NOMO-1 treated with dmso at 0.1 percent for 144 hours (cell line): Measurements from ENCODE around the gene DYNC1H1.
"Not testable (repeated sequence)": the region's sequence is repeated elsewhere in the genome, so short reads cannot be mapped to it uniquely, and the experiment has no call there.

Experiments
- DNase-seq: peaks from one replicate; lab custom pipeline; 2025; ENCODE audit not compliant: unreplicated experiment; lab: John Stamatoyannopoulos, UW

DYNC1H1 gene

GRCh38 chr14:101963052-101963451 is 1.3 kb upstream of the DYNC1H1 start:
- DNase-seq: no peak

GRCh38 chr14:101963656-101964296 is 597 bp upstream of the DYNC1H1 start:
- no peak for DNase-seq

GRCh38 chr14:101965181-101965544 is 790 bp downstream of the DYNC1H1 start:
- peak; percentile 8 for DNase-seq

- DNase-seq: no peak
These were observed 1.7 kb downstream of the DYNC1H1 start for GRCh38 chr14:101965770-101966722.

GRCh38 chr14:101966742-101967141 is 2.4 kb downstream of the DYNC1H1 start:
- no peak for DNase-seq

- no peak for DNase-seq
These were observed 3.8 kb downstream of the DYNC1H1 start for GRCh38 chr14:101968186-101968585.

GRCh38 chr14:101969481-101969880 is 5.1 kb downstream of the DYNC1H1 start:
- no peak for DNase-seq

GRCh38 chr14:101970830-101971400 is 6.5 kb downstream of the DYNC1H1 start:
- DNase-seq: no peak

- DNase-seq: not testable (repeated sequence)
These were observed 7.1 kb downstream of the DYNC1H1 start for GRCh38 chr14:101971458-101971857.

- peak; percentile 41 for DNase-seq
These were observed 7.9 kb downstream of the DYNC1H1 start for GRCh38 chr14:101972126-101972866.

- no peak for DNase-seq
These were observed 9.0 kb downstream of the DYNC1H1 start for GRCh38 chr14:101973356-101973755.

GRCh38 chr14:101975231-101975630 is 10.9 kb downstream of the DYNC1H1 start:
- DNase-seq: no peak

- no peak for DNase-seq
These were observed 13.1 kb downstream of the DYNC1H1 start for GRCh38 chr14:101977311-101978071.

GRCh38 chr14:101979666-101980065 is 15.3 kb downstream of the DYNC1H1 start:
- no peak for DNase-seq

GRCh38 chr14:101980251-101980650 is 15.9 kb downstream of the DYNC1H1 start:
- DNase-seq: no peak

- peak; percentile 52 for DNase-seq
These were observed 16.3 kb downstream of the DYNC1H1 start for GRCh38 chr14:101980700-101981099.

- DNase-seq: no peak
These were observed 18.2 kb downstream of the DYNC1H1 start for GRCh38 chr14:101982621-101983020.

- DNase-seq: not testable (repeated sequence)
These were observed 20.5 kb downstream of the DYNC1H1 start for GRCh38 chr14:101984831-101985230.

- DNase-seq: no peak
These were observed 21.6 kb downstream of the DYNC1H1 start for GRCh38 chr14:101985957-101986356.

- DNase-seq: no peak
These were observed 22.6 kb downstream of the DYNC1H1 start for GRCh38 chr14:101986953-101987352.
